GM21576 (cell line): ENCODE data around the gene RASGEF1C.
"Not testable (repeated sequence)": the region's sequence is repeated elsewhere in the genome, so short reads cannot be mapped to it uniquely, and the experiment has no call there.

ENCODE experiments used
- ATAC-seq: cut with Tn5 transposase; IDR thresholded peaks from one replicate; pipeline ENCODE4 v1.9.1; 2021; ENCODE audit warnings: mild to moderate bottlenecking, moderate library complexity; ENCODE audit not compliant: unreplicated experiment

Gene RASGEF1C

DNA sequence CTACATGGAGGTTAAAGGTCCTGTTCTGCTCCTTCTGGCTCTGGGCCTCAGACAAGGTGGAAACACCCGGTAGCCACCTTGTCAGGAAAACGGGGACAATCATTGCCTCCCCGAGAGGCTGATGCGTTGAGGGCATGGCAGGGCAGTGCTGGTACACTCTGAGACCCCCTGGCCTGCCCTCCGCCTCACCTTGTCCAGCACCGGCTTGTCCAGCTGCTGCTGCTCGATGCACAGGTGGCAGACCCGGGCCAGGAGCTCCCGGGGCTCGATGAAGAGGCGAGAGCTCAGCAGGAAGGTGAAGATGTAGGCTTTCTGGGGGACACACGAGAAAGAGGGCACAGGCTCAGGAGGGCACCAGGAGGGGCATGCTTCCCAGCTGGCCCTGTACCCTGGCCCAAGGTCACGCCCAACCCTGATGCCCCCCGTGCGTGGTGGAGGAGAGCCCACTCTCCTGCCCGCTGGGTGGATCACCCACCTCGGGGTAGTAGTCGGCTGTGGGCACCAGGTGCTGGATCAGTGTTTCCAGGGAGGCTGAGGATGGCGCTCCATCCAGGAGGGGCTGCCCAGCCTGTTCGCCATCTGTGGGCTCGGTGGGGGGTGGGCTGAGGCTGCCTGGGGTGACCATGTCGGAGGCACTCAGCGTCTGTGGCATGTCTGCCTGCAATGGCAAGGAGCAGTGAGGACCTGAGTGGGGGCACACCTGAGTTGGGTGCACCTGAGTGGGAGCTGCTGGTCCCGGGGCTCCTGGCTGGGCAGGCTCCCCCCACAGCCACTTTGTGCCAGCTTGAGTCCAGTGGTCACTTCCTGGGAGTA is 71.4 kb downstream of the RASGEF1C start:
- no peak for ATAC-seq

GRCh38 chr5:180136630-180137381 is 72.2 kb downstream of the RASGEF1C start:
- ATAC-seq: no peak

- ATAC-seq: no peak
Observed at GRCh38 chr5:180135967-180136629, 72.9 kb downstream of the RASGEF1C start.

DNA sequence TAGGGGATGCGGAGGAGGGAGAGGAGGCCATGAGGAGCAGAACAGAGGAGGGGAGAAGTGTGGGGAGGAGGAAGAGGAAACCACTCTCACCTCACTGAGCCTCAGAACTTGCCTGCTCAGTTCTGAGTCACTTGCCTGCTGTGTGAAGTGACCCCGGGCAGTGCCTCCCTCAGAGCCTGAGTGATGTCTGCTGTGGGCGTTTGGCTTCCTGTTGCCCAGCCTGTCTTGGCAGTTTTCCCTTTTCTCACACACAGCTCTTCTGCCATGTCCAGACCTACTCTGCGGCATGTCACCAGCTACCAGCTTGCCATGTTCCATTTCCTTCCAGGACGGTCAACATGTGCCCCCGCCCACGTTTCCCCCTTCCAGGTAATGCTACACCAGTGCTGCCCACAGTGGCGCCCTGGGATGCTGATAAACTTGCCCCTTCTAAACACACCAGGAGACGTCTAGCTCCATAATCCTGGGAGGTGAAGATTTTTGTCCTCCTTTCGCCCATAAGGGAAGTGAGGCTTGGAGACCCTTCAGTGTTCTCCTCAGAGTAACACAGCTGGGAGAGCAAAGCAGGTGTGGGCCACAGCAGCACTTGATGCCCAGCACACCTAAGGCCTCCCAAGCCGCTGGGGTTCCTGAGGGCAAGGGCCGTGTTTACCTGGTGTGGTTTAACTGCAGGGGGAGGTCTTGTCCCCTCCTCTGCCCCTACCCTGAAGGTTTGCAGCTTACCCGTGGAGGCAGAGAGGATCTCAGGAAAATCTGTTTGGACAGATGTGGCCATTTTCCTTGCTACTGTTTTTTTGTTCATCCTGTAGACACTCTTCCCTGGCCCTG is 73.7 kb downstream of the RASGEF1C start:
- ATAC-seq: no peak

- ATAC-seq: no peak
Observed at GRCh38 chr5:180133971-180134508, 75.0 kb downstream of the RASGEF1C start.

GRCh38 chr5:180133551-180133950 is 75.5 kb downstream of the RASGEF1C start:
- ATAC-seq: no peak

GRCh38 chr5:180133060-180133459 is 76.0 kb downstream of the RASGEF1C start:
- no peak for ATAC-seq

- ATAC-seq: no peak
Observed at GRCh38 chr5:180130876-180131740, 77.9 kb downstream of the RASGEF1C start.

- no peak for ATAC-seq
Observed at GRCh38 chr5:180130291-180130869, 78.6 kb downstream of the RASGEF1C start.

DNA sequence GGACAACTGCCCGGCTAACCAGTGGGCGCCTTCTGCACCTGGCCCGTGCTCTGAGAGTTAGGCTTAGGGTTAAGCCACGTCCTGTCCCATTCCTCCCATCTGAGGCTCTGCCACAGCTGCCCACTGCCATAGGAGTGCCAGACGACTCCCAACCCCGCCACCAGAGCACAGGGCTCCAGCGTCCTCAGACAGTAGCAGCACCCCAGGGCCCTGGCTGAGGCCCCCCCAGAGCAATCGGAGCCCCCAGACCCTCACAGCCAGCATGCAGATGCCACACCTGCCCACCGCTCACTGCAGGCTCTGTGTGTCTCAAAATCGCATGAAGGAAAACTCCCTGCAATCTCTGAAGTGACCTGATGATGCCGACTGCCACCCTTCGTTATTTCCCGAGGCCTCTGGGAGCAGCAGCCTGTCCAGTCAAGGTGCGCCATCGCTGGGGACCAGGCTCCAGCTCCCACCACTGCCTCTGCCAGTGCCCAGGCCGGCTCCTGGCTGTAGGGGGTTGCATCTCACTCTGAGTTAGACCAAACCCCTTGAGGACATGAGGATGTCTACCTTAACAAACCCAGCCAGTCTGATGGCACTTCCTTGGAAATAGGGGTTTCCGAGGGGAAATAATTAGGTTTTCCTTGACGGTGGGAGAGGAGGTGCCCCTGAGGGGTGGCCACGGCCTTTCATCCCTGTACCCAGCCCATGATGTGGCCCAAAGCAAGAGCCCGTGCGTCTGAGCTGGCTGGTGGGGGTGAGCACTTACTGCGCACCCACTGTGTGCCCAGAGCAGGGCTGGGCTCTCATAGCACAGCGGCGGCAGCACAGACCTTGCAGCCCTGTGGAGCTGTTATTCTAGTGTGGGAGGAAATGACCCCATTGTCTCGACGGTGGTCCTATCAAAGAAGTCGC is 79.5 kb downstream of the RASGEF1C start:
- no peak for ATAC-seq

DNA sequence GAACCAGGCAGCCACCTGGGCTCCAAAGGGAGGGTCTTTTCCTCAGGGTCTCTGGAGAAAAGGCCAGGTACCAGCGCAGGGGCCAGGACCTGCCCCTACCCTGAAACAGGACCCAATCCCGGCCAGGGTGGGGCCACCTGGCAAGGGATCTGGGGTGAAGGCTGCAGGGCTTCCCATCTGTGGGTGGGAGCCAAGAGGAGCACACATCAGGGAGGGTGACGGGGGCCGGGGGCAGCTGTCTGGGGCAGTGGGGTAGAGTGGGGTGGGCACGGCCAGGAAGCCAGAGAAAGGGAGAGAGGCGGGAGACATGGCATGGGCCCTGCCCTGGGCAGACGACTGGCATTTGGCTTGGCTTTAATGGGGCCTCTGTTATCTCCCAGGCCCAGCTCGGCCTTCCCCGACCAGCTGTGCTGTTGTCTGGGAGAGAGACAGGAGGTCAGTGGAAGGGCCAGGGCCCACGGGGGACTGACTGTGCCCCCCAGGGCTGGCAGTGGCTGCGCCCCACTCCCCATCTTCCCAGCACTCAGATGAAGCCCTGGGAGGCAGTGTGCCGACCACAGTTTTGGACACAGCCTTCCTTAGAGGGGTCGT is 80.2 kb downstream of the RASGEF1C start:
- ATAC-seq: no peak

- no peak for ATAC-seq
Observed at GRCh38 chr5:180127682-180128670, 81.0 kb downstream of the RASGEF1C start.

- ATAC-seq: no peak
Observed at GRCh38 chr5:180126716-180127681, 82.0 kb downstream of the RASGEF1C start.

- ATAC-seq: not testable (repeated sequence)
Observed at GRCh38 chr5:180126156-180126555, 82.9 kb downstream of the RASGEF1C start.

- ATAC-seq: not testable (repeated sequence)
Observed at GRCh38 chr5:180124662-180125061, 84.3 kb downstream of the RASGEF1C start.
